H1 (cell line): ENCODE data around the gene FAM83C. TPM values are rescaled to one million over a fixed set of nuclear protein-coding genes. Genes with fewer than 3 reads are reported as not detected.

Experiments used
- CHD1 ChIP-seq: IDR thresholded peaks from 2 replicates; pipeline ENCODE4 v1.6.1; 2012; ENCODE audit warnings: low read depth, low read length, improper control_type of control experiment
- KDM5A ChIP-seq: fragments of 200-600 bp; IDR thresholded peaks from 2 replicates; pipeline ENCODE4 v1.7.1; 2012; ENCODE audit warnings: mild to moderate bottlenecking, low read length, inconsistent platforms, mixed read lengths
- SP4 ChIP-seq: IDR thresholded peaks from 2 replicates; pipeline ENCODE4 v1.6.1; 2012; ENCODE audit warnings: low read length, inconsistent platforms
- polyA plus RNA-seq, 7 experiments: library from polyadenylated mRNA; depleted of rRNA in 3 of 7; stranded (reverse) in 5 of 7; unstranded in 2 of 7; fragments of >200 nt in 5 of 7; fragments of 200-250 nt in 2 of 7; gene quantifications; 1 replicate in 5 of 7; 2 replicates in 1 of 7; 4 replicates in 1 of 7; pipeline versions ENCODE4 v1.2.1 to v1.2.3, GENCODE V29; 2011 to 2013; ENCODE audit warnings: missing spikeins in 2 of 7, mixed read lengths in 2 of 7
- total RNA-seq: library from RNA; stranded (reverse); fragmentation: NEBNext Ultra II Directional; extraction: Animal tissue kit (Norgen Biotek cat#: 25700); gene quantifications from 2 replicates; pipeline ENCODE4 v1.2.1, GENCODE V29; 2021
- TF ChIP-seq, protein P1 (sequence below): IDR thresholded peaks from 2 replicates; pipeline ENCODE4 v1.6.1; 2012; ENCODE audit warnings: inconsistent platforms
- TF ChIP-seq, protein P2 (sequence below): fragments of 300-600 bp; sonication (generic); IDR thresholded peaks from 2 replicates; pipeline ENCODE4 v1.7.1; 2012; ENCODE audit warnings: low read length, moderate library complexity, mild to moderate bottlenecking, inconsistent platforms; ENCODE audit not compliant: insufficient replicate concordance

The FAM83C gene
- total and polyA plus RNA-seq, 2 of the 8 experiments (the other 6 are each of a cell fraction or from before 2014, with no cell fraction given): not detected

DNA sequence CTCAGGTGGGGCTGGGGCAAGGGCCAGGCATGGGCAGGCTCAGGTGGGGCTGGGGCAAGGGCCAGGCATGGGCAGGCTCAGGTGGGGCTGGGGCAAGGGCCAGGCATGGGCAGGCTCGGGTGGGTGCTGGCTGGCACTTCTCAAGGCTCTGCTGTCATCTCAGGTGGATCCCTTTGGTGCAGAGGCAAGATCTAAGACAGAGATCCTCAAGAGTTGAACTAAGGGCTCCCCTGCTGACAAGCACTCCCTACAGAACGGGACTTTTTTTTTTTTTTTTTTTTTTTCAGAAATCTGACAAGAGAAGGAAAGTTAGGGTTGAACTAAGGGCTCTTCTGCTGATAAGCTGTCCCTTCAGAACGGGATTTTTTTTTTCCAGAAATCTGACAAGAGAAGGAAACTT lies 39.2 kb downstream of the FAM83C start (continued):
- TF ChIP-seq KDM5A (no peak), SP4 (no peak), CHD1 (no peak)
- TF ChIP-seq, protein P1, sequence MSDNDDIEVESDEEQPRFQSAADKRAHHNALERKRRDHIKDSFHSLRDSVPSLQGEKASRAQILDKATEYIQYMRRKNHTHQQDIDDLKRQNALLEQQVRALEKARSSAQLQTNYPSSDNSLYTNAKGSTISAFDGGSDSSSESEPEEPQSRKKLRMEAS: no peak
- TF ChIP-seq, protein P2, sequence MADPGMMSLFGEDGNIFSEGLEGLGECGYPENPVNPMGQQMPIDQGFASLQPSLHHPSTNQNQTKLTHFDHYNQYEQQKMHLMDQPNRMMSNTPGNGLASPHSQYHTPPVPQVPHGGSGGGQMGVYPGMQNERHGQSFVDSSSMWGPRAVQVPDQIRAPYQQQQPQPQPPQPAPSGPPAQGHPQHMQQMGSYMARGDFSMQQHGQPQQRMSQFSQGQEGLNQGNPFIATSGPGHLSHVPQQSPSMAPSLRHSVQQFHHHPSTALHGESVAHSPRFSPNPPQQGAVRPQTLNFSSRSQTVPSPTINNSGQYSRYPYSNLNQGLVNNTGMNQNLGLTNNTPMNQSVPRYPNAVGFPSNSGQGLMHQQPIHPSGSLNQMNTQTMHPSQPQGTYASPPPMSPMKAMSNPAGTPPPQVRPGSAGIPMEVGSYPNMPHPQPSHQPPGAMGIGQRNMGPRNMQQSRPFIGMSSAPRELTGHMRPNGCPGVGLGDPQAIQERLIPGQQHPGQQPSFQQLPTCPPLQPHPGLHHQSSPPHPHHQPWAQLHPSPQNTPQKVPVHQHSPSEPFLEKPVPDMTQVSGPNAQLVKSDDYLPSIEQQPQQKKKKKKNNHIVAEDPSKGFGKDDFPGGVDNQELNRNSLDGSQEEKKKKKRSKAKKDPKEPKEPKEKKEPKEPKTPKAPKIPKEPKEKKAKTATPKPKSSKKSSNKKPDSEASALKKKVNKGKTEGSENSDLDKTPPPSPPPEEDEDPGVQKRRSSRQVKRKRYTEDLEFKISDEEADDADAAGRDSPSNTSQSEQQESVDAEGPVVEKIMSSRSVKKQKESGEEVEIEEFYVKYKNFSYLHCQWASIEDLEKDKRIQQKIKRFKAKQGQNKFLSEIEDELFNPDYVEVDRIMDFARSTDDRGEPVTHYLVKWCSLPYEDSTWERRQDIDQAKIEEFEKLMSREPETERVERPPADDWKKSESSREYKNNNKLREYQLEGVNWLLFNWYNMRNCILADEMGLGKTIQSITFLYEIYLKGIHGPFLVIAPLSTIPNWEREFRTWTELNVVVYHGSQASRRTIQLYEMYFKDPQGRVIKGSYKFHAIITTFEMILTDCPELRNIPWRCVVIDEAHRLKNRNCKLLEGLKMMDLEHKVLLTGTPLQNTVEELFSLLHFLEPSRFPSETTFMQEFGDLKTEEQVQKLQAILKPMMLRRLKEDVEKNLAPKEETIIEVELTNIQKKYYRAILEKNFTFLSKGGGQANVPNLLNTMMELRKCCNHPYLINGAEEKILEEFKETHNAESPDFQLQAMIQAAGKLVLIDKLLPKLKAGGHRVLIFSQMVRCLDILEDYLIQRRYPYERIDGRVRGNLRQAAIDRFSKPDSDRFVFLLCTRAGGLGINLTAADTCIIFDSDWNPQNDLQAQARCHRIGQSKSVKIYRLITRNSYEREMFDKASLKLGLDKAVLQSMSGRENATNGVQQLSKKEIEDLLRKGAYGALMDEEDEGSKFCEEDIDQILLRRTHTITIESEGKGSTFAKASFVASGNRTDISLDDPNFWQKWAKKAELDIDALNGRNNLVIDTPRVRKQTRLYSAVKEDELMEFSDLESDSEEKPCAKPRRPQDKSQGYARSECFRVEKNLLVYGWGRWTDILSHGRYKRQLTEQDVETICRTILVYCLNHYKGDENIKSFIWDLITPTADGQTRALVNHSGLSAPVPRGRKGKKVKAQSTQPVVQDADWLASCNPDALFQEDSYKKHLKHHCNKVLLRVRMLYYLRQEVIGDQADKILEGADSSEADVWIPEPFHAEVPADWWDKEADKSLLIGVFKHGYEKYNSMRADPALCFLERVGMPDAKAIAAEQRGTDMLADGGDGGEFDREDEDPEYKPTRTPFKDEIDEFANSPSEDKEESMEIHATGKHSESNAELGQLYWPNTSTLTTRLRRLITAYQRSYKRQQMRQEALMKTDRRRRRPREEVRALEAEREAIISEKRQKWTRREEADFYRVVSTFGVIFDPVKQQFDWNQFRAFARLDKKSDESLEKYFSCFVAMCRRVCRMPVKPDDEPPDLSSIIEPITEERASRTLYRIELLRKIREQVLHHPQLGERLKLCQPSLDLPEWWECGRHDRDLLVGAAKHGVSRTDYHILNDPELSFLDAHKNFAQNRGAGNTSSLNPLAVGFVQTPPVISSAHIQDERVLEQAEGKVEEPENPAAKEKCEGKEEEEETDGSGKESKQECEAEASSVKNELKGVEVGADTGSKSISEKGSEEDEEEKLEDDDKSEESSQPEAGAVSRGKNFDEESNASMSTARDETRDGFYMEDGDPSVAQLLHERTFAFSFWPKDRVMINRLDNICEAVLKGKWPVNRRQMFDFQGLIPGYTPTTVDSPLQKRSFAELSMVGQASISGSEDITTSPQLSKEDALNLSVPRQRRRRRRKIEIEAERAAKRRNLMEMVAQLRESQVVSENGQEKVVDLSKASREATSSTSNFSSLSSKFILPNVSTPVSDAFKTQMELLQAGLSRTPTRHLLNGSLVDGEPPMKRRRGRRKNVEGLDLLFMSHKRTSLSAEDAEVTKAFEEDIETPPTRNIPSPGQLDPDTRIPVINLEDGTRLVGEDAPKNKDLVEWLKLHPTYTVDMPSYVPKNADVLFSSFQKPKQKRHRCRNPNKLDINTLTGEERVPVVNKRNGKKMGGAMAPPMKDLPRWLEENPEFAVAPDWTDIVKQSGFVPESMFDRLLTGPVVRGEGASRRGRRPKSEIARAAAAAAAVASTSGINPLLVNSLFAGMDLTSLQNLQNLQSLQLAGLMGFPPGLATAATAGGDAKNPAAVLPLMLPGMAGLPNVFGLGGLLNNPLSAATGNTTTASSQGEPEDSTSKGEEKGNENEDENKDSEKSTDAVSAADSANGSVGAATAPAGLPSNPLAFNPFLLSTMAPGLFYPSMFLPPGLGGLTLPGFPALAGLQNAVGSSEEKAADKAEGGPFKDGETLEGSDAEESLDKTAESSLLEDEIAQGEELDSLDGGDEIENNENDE: no peak
